ENCODE data around the gene CCDC138.

Gene CCDC138

DNA sequence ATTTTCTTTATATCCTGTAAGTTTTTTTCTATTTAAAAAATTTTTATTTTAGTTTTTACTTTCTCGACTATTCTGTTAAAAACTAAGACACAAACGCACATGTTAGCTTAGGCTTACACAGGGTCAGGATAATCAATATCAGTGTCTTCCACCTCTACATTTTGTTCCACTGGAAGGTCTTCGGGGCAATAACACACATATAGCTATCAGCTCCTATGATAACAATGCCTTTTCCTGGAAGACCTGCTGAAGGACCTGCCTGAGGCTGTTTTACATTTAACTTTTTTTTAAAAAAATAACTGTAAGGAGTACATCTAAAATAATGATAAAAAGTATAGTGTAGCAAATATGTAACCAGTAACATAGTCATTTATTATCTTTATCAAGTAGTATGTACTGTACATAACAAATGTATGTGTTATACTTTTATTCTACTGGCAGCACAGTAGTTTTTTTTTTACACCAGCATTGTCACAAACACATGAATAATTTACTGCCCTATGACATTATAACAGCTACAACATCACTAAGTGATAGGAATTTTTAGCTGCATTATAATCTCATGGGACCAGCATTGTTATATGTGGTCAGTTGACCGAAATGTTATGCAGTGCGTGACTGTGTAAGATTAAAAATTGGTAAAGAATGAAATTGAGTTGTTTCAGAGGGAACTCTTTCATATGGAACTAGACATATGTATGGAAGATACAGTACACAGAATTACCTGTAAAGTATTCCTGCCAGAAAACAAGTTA is 37.9 kb downstream of the CCDC138 start:
- FAIRE-seq: no peak
- no peak for DNase-seq (ENCODE audit: insufficient read length, low spot score)

DNA sequence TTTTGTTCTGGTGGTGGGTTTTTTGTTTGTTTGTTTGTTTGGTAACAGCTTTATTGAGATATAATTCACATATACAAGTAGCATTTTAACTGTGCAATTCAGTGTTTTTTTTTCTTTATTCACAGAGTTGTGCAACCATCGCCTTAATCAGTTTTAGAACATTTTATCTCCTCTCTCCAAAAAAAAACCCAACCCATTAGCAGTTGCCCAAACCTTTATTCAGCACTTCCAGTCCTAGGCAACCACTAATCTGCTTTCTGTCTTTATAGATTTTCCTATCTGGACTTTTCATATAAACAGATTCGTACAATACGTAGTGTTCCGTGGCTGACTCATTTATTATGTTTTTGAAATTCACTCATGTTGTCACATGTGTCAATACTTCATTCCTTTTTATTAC is 38.7 kb downstream of the CCDC138 start:
- FAIRE-seq (no peak), DNase-seq (ENCODE audit: insufficient read length, low spot score) (no peak)

DNA sequence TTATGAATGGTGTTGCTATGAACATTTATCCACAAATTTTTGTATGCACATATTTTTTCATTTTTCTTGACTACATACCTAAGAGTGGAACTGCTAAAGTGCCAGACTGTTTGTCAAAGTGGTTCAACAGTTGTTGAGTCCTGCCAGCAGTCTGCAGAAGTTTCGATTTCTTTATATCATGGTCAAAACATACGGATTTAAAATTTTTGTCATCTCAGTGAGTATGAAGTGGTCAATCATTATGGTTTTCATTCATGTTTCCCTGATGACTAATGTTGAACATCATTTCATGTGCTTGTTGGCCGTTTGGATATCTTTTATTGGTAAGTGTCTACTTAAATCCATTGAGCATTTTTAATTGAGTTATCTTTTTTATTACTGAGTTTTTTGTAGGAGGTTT is 39.2 kb downstream of the CCDC138 start:
- FAIRE-seq: no peak
- no peak for DNase-seq (ENCODE audit: insufficient read length, low spot score)

- DNase-seq (ENCODE audit: insufficient read length, low spot score) (no peak), FAIRE-seq (no peak)
Observed at GRCh38 chr2:108829578-108830310, 43.2 kb downstream of the CCDC138 start.

DNA sequence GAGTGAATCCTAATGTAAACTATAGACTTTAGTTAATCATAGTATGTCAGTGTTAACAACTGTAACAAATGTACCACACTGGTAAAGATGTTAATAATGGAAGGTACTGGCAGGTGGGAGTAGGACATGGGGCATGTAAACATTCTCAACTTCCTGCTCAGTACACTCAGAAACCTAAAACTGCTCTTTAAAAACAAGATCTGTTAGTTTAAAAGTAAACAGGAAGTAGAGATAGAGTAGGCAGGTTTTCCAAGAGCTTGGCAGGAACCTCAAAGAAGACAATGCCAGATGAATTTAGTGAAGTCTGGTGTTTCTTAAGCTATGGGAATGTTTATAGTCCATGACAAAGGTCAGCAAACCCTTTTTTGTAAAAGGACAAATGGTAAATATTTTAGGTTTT is 46.6 kb downstream of the CCDC138 start:
- no peak for DNase-seq (ENCODE audit: insufficient read length, low spot score)
- FAIRE-seq: peak; percentile 49

- FAIRE-seq (peak; percentile 47), DNase-seq (ENCODE audit: insufficient read length, low spot score) (no peak)
Observed at GRCh38 chr2:108834620-108835019, 48.0 kb downstream of the CCDC138 start.

DNA sequence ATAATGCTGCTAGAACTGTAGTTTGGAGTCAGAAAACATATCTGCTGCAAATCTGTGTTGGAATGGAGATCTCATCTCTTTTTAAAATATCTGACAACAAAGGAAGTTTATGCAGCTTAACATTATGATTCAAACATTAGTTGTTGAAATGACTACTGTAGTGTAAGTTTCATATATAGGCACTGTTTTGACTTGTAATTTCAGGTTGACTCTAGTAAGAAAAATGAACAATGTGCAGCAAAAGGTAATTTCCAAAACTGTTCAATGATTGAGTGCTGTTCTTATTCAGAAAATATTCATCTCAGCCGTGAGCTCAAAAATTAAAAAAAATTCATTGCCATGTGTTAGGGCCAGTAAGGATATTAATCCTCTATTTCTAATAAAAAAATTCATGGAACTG is 48.5 kb downstream of the CCDC138 start:
- no peak for DNase-seq (ENCODE audit: insufficient read length, low spot score)
- FAIRE-seq: no peak

GRCh38 chr2:108837198-108837597 is 50.6 kb downstream of the CCDC138 start:
- no peak for DNase-seq (ENCODE audit: insufficient read length, low spot score)
- peak; percentile 14 for FAIRE-seq

GRCh38 chr2:108841506-108841905 is 54.9 kb downstream of the CCDC138 start:
- DNase-seq (ENCODE audit: insufficient read length, low spot score) (no peak), FAIRE-seq (no peak)

GRCh38 chr2:108845923-108846322 is 59.4 kb downstream of the CCDC138 start:
- DNase-seq (ENCODE audit: insufficient read length, low spot score) (no peak), FAIRE-seq (peak; percentile 8)

DNA sequence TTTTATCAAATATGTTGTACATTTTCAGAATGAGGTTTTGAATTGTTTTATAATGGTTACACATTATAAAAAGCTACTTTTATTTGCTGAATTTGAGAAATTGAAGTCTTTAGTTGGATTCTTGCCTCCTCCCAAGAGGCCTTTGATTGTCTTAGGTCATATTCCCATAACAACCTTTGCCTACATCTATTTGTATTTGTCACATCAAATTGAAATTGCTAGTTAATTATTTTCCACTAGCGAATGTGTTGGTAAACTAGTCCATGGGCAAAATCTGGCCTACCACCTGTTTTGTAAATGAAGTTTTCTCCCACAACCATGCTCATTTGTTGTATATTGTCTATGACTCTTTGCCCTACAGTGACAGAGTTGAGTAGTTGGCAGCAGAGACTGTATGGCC is 60.4 kb downstream of the CCDC138 start:
- DNase-seq (ENCODE audit: insufficient read length, low spot score) (no peak), FAIRE-seq (no peak)

DNA sequence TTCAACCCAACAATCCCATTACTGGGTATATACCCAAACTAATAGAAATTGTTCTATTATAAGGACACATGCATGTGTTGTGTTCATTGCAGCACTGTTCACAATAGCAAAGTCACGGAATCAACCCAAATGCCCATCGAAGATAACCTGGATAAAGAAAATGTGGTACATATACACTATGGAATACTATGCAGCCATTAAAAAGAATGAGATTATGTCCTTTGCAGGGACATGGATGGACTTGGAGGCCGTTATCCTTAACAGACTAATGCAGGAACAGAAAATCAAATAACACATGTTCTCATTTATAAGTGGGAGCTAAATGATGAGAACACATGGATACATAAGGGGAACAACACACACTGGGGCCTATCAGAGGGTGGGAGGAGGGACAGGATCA is 65.8 kb downstream of the CCDC138 start:
- DNase-seq (ENCODE audit: insufficient read length, low spot score) (no peak), FAIRE-seq (no peak)

GRCh38 chr2:108853421-108853820 is 66.8 kb downstream of the CCDC138 start:
- DNase-seq (ENCODE audit: insufficient read length, low spot score) (no peak), FAIRE-seq (no peak)

- DNase-seq (ENCODE audit: insufficient read length, low spot score): no peak
- FAIRE-seq: no peak
Observed at GRCh38 chr2:108854484-108854883, 67.9 kb downstream of the CCDC138 start.

DNA sequence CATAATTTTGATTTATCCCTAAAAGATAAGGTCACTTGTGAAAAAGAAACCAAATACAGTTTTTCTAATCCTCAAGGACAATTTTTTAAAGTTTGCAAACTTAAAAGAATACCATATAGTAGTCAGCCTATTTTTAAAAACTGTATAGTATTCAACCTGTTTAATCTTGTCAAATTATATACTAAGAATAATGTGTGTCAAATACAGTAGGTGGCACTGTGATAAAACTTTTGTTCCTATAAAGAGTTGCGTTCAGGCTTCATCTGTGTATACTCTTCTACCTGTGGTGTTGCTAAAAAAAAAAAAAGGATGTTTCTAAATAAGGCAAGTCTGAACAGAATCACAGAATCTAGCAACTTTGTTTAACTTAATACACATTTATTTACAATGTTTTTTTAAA is 68.6 kb downstream of the CCDC138 start:
- no peak for DNase-seq (ENCODE audit: insufficient read length, low spot score)

GRCh38 chr2:108858894-108859293 is 72.3 kb downstream of the CCDC138 start:
- FAIRE-seq (no peak), DNase-seq (ENCODE audit: insufficient read length, low spot score) (no peak)

More for the DNA sequence above, 68.6 kb downstream of the CCDC138 start:
- no peak for FAIRE-seq

DNA sequence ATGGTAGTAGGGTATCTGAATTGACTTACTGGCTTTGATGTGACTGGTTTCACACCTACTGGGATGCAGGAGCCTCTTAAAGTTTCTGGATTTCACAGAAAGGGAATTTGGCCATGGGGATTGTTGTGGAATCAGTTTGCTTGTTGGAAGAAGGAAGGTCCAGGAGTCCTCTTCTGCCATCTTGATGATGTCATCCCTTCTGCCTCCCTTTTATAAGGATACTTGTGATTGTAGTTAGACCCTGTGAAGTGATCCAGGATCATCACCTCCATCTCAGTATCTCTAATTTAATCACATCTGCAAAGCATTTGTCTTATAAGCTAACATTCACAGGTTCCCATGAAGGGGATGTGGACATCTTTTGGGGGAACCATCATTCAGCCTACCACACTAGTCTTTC is 79.5 kb downstream of the CCDC138 start:
- FAIRE-seq: no peak
- no peak for DNase-seq (ENCODE audit: insufficient read length, low spot score)

DNA sequence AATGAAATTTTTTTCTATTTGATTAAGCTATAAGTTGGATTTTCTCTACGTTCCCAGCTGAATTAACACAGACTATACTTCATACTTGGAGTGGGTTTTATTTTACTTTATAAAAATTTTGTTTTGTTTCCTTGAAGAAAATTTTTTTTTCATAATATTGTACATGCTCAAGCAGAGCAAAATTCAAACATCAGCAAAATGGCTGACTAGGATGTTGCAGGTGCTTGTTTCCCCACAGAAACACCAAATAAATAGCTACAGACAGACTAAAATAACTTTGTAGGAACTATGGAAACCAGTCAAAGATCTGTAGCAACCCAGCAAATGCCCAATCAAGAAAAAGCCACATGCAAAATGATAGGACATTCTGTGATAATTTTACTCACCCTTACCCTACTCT is 82.3 kb downstream of the CCDC138 start:
- no peak for DNase-seq (ENCODE audit: insufficient read length, low spot score)
- FAIRE-seq: no peak

- FAIRE-seq (no peak), DNase-seq (ENCODE audit: insufficient read length, low spot score) (no peak)
Observed at GRCh38 chr2:108869542-108869941, 83.0 kb downstream of the CCDC138 start.

- DNase-seq (ENCODE audit: insufficient read length, low spot score) (no peak), FAIRE-seq (no peak)
Observed at GRCh38 chr2:108870069-108870644, 83.6 kb downstream of the CCDC138 start.

DNA sequence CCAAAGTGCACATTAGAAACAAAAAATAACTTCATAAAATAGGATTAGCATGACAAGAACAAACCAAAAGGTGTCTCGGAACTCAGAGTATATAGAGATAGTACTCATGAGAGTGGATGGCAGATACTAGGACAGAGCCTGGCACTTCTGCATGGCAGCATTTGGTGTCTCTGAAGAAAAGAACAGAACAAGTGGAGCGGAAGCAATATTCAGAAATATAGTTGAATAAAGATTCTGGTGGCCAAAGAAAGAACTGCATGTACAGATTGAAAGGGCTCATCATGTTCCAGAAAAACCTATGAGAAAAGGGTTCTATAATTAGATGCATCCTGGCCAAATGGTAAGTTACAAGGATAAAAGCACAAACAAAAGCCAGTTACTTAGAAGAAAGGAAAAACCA is 90.9 kb downstream of the CCDC138 start:
- no peak for DNase-seq (ENCODE audit: insufficient read length, low spot score)
- FAIRE-seq: no peak

GRCh38 chr2:108878276-108878675 is 91.7 kb downstream of the CCDC138 start:
- no peak for DNase-seq (ENCODE audit: insufficient read length, low spot score)
- no peak for FAIRE-seq
